Vagina (tissue), 2 donors: ENCODE measurements around the gene MARCHF3. TPM values are rescaled to one million over a fixed set of nuclear protein-coding genes. Genes with fewer than 3 reads are reported as not detected.

ENCODE experiments used
- DNase-seq, 2 donors: peaks; one replicate each; pipeline ENCODE4 v3.0.0-alpha.2; 2017; ENCODE audit errors: extremely low spot score in 2 of 2
- H3K27ac ChIP-seq: fragments of 200-600 bp; sonication (generic); one replicate; pipeline ENCODE4 v1.5.1; 2019
- H3K27me3 ChIP-seq: fragments of 200-600 bp; sonication (generic); one replicate; pipeline ENCODE4 v1.5.1; 2019
- H3K36me3 ChIP-seq, 2 donors: fragments of 200-600 bp; sonication (generic); one replicate each; pipeline ENCODE4 v1.5.1; 2017 to 2019
- H3K4me1 ChIP-seq: fragments of 200-600 bp; sonication (generic); one replicate; pipeline ENCODE4 v1.5.1; 2019
- H3K4me3 ChIP-seq, 2 donors: fragments of 200-600 bp; sonication (generic); 1 replicate in 1 of 2; 2 replicates in 1 of 2; pipeline ENCODE4 v1.5.1; 2016 to 2019
- H3K9me3 ChIP-seq: fragments of 200-600 bp; sonication (generic); one replicate; pipeline ENCODE4 v1.5.1; 2019
- CTCF ChIP-seq, 3 experiments: fragments of 450-650 bp in 2 of 3; fragments of 200-600 bp in 1 of 3; sonication (generic) in 1 of 3; IDR thresholded peaks; one replicate each; pipeline ENCODE4 v1.5.1; 2017 to 2019; ENCODE audit warnings: antibody characterized with exemption in 3 of 3, mild to moderate bottlenecking in 2 of 3, moderate library complexity in 2 of 3
- POLR2A ChIP-seq, 2 donors: fragments of 450-650 bp; IDR thresholded peaks; one replicate each; pipeline ENCODE4 v1.6.1; 2017; ENCODE audit warnings: antibody characterized with exemption in 2 of 2, mild to moderate bottlenecking in 2 of 2, moderate library complexity in 2 of 2
- POLR2AphosphoS5 ChIP-seq, 2 donors: sonication (generic); formaldehyde crosslinking; IDR thresholded peaks; one replicate each; pipeline ENCODE4 v1.9.0; 2017; ENCODE audit warnings: antibody characterized with exemption in 2 of 2, mild to moderate bottlenecking in 2 of 2, low read depth in 1 of 2; ENCODE audit not compliant: insufficient read depth in 1 of 2
- intact Hi-C: fragments of 100-400 bp; cut with DNase I; formaldehyde crosslinking; loops from one replicate; pipeline ENCODE4 v1.15.1; 2023
- total RNA-seq: library from RNA; depleted of rRNA; stranded (reverse); fragments of >200 nt; gene quantifications from one replicate; pipeline ENCODE4 v1.2.3, GENCODE V29; 2016

MARCHF3 gene
- total RNA-seq, 1 donor from 2014 or later: 2.0 TPM

- no peak overlapping the region for H3K27ac ChIP-seq
- no peak overlapping the region for H3K4me3 ChIP-seq
- H3K27me3 ChIP-seq: no peaks in the 10 kb centered on the region
- TF ChIP-seq CTCF (IDR thresholded peaks at IDR 0.05) (no peak), POLR2AphosphoS5 (IDR thresholded peaks at IDR 0.05; ENCODE audit: insufficient read depth in 1 of 2, low read depth in 1 of 2) (no peak), POLR2A (IDR thresholded peaks at IDR 0.05) (no peak)
- H3K36me3 ChIP-seq: no peaks in the 10 kb centered on the region
- no peak for DNase-seq
- intact Hi-C loops: no loop called here
- no peaks in the 10 kb centered on the region for H3K9me3 ChIP-seq
- H3K4me1 ChIP-seq: no peaks in the 10 kb centered on the region
Observed at GRCh38 chr5:126917918-126918614, 112.3 kb downstream of the MARCHF3 start.

GRCh38 chr5:126915496-126915895 lies 114.9 kb downstream of the MARCHF3 start:
- intact Hi-C loops: no loop called here
- no peak for TF ChIP-seq POLR2AphosphoS5 (IDR thresholded peaks at IDR 0.05; ENCODE audit: insufficient read depth in 1 of 2, low read depth in 1 of 2)
- TF ChIP-seq POLR2A (IDR thresholded peaks at IDR 0.05): no peak
- no peak for TF ChIP-seq CTCF (IDR thresholded peaks at IDR 0.05)
- Histone ChIP-seq H3K9me3 (no peaks in the 10 kb centered on the region), H3K4me1 (no peaks in the 10 kb centered on the region), H3K36me3 (no peaks in the 10 kb centered on the region), H3K27ac (no peak overlapping the region), H3K4me3 (no peak overlapping the region), H3K27me3 (no peaks in the 10 kb centered on the region)
- DNase-seq: no peak

GRCh38 chr5:126914801-126915436 lies 115.4 kb downstream of the MARCHF3 start:
- no peak overlapping the region for H3K27ac ChIP-seq
- no peak overlapping the region for H3K4me3 ChIP-seq
- no peak for TF ChIP-seq POLR2A (IDR thresholded peaks at IDR 0.05)
- no peak for TF ChIP-seq CTCF (IDR thresholded peaks at IDR 0.05)
- TF ChIP-seq POLR2AphosphoS5 (IDR thresholded peaks at IDR 0.05; ENCODE audit: insufficient read depth in 1 of 2, low read depth in 1 of 2): no peak
- no peaks in the 10 kb centered on the region for H3K4me1 ChIP-seq
- intact Hi-C loops: no loop called here
- H3K9me3 ChIP-seq: no peaks in the 10 kb centered on the region
- no peaks in the 10 kb centered on the region for H3K27me3 ChIP-seq
- no peaks in the 10 kb centered on the region for H3K36me3 ChIP-seq
- no peak for DNase-seq

- intact Hi-C loops: no loop called here
- no peak for TF ChIP-seq CTCF (IDR thresholded peaks at IDR 0.05)
Observed at GRCh38 chr5:126912616-126913200, 117.7 kb downstream of the MARCHF3 start.

GRCh38 chr5:126911986-126912385 lies 118.4 kb downstream of the MARCHF3 start:
- Histone ChIP-seq H3K9me3 (no peaks in the 10 kb centered on the region), H3K4me1 (no peaks in the 10 kb centered on the region), H3K36me3 (no peaks in the 10 kb centered on the region), H3K4me3 (no peak overlapping the region), H3K27me3 (no peaks in the 10 kb centered on the region), H3K27ac (no peak overlapping the region)
- intact Hi-C loops: no loop called here
- no peak for DNase-seq
- TF ChIP-seq CTCF (IDR thresholded peaks at IDR 0.05) (no peak), POLR2AphosphoS5 (IDR thresholded peaks at IDR 0.05; ENCODE audit: insufficient read depth in 1 of 2, low read depth in 1 of 2) (no peak), POLR2A (IDR thresholded peaks at IDR 0.05) (no peak)

More at GRCh38 chr5:126912616-126913200, 117.7 kb downstream of the MARCHF3 start:
- H3K4me1 ChIP-seq: no peaks in the 10 kb centered on the region
- no peak for DNase-seq
- H3K9me3 ChIP-seq: no peaks in the 10 kb centered on the region
- H3K27ac ChIP-seq: no peak overlapping the region
- H3K4me3 ChIP-seq: no peak overlapping the region
- H3K36me3 ChIP-seq: no peaks in the 10 kb centered on the region
- H3K27me3 ChIP-seq: no peaks in the 10 kb centered on the region
